ENCODE results near the gene SHB.

Gene SHB

GRCh38 chr9:37948417-37948980 lies 120.5 kb downstream of the SHB start:
- H3K36me3 ChIP-seq (ENCODE audit: control insufficient read depth, insufficient read depth, low read length): no peaks in the 10 kb centered on the region; the same call in 1 of the 2 replicates
- no peak overlapping the region for H3K4me3 ChIP-seq (replicated peaks; ENCODE audit: low read depth, low read length)
- no peak for TF ChIP-seq CTCF (IDR thresholded peaks at IDR 0.05; ENCODE audit: insufficient read depth, low read length, poor library complexity, severe bottlenecking)
- H3K27me3 ChIP-seq (replicated peaks; ENCODE audit: control insufficient read depth, insufficient read depth, low read length): no peaks in the 10 kb centered on the region
- DNase-seq (ENCODE audit: extremely low read depth, insufficient read length): no peak

- no peak overlapping the region for H3K4me3 ChIP-seq (replicated peaks; ENCODE audit: low read depth, low read length)
- H3K27me3 ChIP-seq (replicated peaks; ENCODE audit: control insufficient read depth, insufficient read depth, low read length): no peaks in the 10 kb centered on the region
- no peak for TF ChIP-seq CTCF (IDR thresholded peaks at IDR 0.05; ENCODE audit: insufficient read depth, low read length, poor library complexity, severe bottlenecking)
- no peaks in the 10 kb centered on the region; the same call in 1 of the 2 replicates for H3K36me3 ChIP-seq (ENCODE audit: control insufficient read depth, insufficient read depth, low read length)
- no peak for DNase-seq (ENCODE audit: extremely low read depth, insufficient read length)
Observed at GRCh38 chr9:37947977-37948376, 121.0 kb downstream of the SHB start.

- Histone ChIP-seq H3K4me3 (replicated peaks; ENCODE audit: low read depth, low read length) (no peak overlapping the region), H3K36me3 (ENCODE audit: control insufficient read depth, insufficient read depth, low read length) (no peaks in the 10 kb centered on the region; the same call in 1 of the 2 replicates), H3K27me3 (replicated peaks; ENCODE audit: control insufficient read depth, insufficient read depth, low read length) (no peaks in the 10 kb centered on the region)
- no peak for TF ChIP-seq CTCF (IDR thresholded peaks at IDR 0.05; ENCODE audit: insufficient read depth, low read length, poor library complexity, severe bottlenecking)
- no peak for DNase-seq (ENCODE audit: extremely low read depth, insufficient read length)
Observed at GRCh38 chr9:37947471-37947870, 121.6 kb downstream of the SHB start.

- H3K36me3 ChIP-seq (ENCODE audit: control insufficient read depth, insufficient read depth, low read length): no peaks in the 10 kb centered on the region; the same call in 1 of the 2 replicates
Observed at GRCh38 chr9:37946971-37947370, 122.1 kb downstream of the SHB start.

GRCh38 chr9:37946041-37946440 lies 123.0 kb downstream of the SHB start:
- no peak for TF ChIP-seq CTCF (IDR thresholded peaks at IDR 0.05; ENCODE audit: insufficient read depth, low read length, poor library complexity, severe bottlenecking)
- no peak for DNase-seq (ENCODE audit: extremely low read depth, insufficient read length)
- Histone ChIP-seq H3K4me3 (replicated peaks; ENCODE audit: low read depth, low read length) (no peak overlapping the region), H3K27me3 (replicated peaks; ENCODE audit: control insufficient read depth, insufficient read depth, low read length) (no peaks in the 10 kb centered on the region), H3K36me3 (ENCODE audit: control insufficient read depth, insufficient read depth, low read length) (no peaks in the 10 kb centered on the region; the same call in 1 of the 2 replicates)

More at GRCh38 chr9:37946971-37947370, 122.1 kb downstream of the SHB start:
- no peak for DNase-seq (ENCODE audit: extremely low read depth, insufficient read length)
- TF ChIP-seq CTCF (IDR thresholded peaks at IDR 0.05; ENCODE audit: insufficient read depth, low read length, poor library complexity, severe bottlenecking): no peak
- H3K27me3 ChIP-seq (replicated peaks; ENCODE audit: control insufficient read depth, insufficient read depth, low read length): no peaks in the 10 kb centered on the region
- no peak overlapping the region for H3K4me3 ChIP-seq (replicated peaks; ENCODE audit: low read depth, low read length)

All from GM06990 (cell line).